SK-N-MC (cell line): Measurements from ENCODE around the gene POU6F2.

ENCODE experiments used
- DNase-seq: peaks from one replicate; pipeline ENCODE4 v3.0.0-alpha.2; 2011; ENCODE audit warnings: low read depth, low spot score
- H3K27ac ChIP-seq: fragments of 200-600 bp; sonication (generic); 2 replicates; pipeline ENCODE4 v1.5.1; 2016; ENCODE audit warnings: mixed run types
- H3K36me3 ChIP-seq: fragments of 200-600 bp; sonication (generic); 2 replicates; pipeline ENCODE4 v1.6.1; 2017; ENCODE audit warnings: antibody characterized with exemption, low read length, mixed read lengths; ENCODE audit not compliant: insufficient read depth
- H3K4me3 ChIP-seq: fragments of 200-600 bp; sonication (generic); 2 replicates; pipeline ENCODE4 v1.5.1; 2016
- H3K9ac ChIP-seq: fragments of 200-600 bp; sonication (generic); 2 replicates; pipeline ENCODE4 v1.8.0; 2017; ENCODE audit warnings: mixed run types, mixed read lengths; ENCODE audit not compliant: insufficient read length
- H3K9me3 ChIP-seq: fragments of 200-600 bp; sonication (generic); 2 replicates; pipeline ENCODE4 v1.6.1; 2017; ENCODE audit warnings: low read depth, mild to moderate bottlenecking, antibody characterized with exemption, low read length, moderate library complexity, mixed read lengths
- EZH2 ChIP-seq: fragments of 200-600 bp; sonication (generic); IDR thresholded peaks from one replicate; pipeline ENCODE4 v1.6.1; 2017; ENCODE audit warnings: antibody characterized with exemption
- FOXP2 ChIP-seq: optimal IDR thresholded peaks from 2 replicates; pipeline ENCODE3; 2011; ENCODE audit warnings: mild to moderate bottlenecking, moderate library complexity; ENCODE audit not compliant: insufficient read depth; ENCODE audit errors: extremely low read length, control extremely low read depth
- POLR2AphosphoS5 ChIP-seq: IDR thresholded peaks from 2 replicates; pipeline ENCODE4 v1.6.1; 2012; ENCODE audit warnings: mild to moderate bottlenecking, low read depth, low read length, borderline replicate concordance

The POU6F2 gene

GRCh38 chr7:39415091-39415787, 437.5 kb downstream of the POU6F2 start:
- Histone ChIP-seq H3K4me3 (no peak overlapping the region), H3K36me3 (no peaks in the 10 kb centered on the region), H3K27ac (no peak overlapping the region), H3K9ac (no peak overlapping the region), H3K9me3 (no peaks in the 10 kb centered on the region)
- no peak for TF ChIP-seq FOXP2
- no peak for DNase-seq

GRCh38 chr7:39416866-39417265, 439.2 kb downstream of the POU6F2 start:
- Histone ChIP-seq H3K9me3 (no peaks in the 10 kb centered on the region), H3K4me3 (no peak overlapping the region), H3K9ac (no peak overlapping the region), H3K27ac (no peak overlapping the region), H3K36me3 (no peaks in the 10 kb centered on the region)
- TF ChIP-seq POLR2AphosphoS5 (no peak), FOXP2 (no peak), EZH2 (no peak)
- DNase-seq: no peak

GRCh38 chr7:39417642-39418041, 439.9 kb downstream of the POU6F2 start:
- no peak overlapping the region for H3K27ac ChIP-seq
- DNase-seq: no peak
- TF ChIP-seq POLR2AphosphoS5: no peak
- no peak for TF ChIP-seq EZH2
- no peak for TF ChIP-seq FOXP2
- H3K9ac ChIP-seq: no peak overlapping the region
- H3K36me3 ChIP-seq: no peaks in the 10 kb centered on the region
- H3K9me3 ChIP-seq: no peaks in the 10 kb centered on the region
- no peak overlapping the region for H3K4me3 ChIP-seq

GRCh38 chr7:39421251-39421650, 443.5 kb downstream of the POU6F2 start:
- no peaks in the 10 kb centered on the region for H3K36me3 ChIP-seq
- no peak overlapping the region for H3K9ac ChIP-seq
- TF ChIP-seq FOXP2: no peak
- TF ChIP-seq POLR2AphosphoS5: no peak
- no peak for TF ChIP-seq EZH2
- no peak for DNase-seq
- no peak overlapping the region for H3K27ac ChIP-seq
- no peaks in the 10 kb centered on the region for H3K9me3 ChIP-seq
- H3K4me3 ChIP-seq: no peak overlapping the region

- no peak overlapping the region for H3K4me3 ChIP-seq
- no peak for TF ChIP-seq EZH2
- no peak for TF ChIP-seq POLR2AphosphoS5
- no peak for TF ChIP-seq FOXP2
- no peak for DNase-seq
- no peak overlapping the region for H3K27ac ChIP-seq
- H3K9ac ChIP-seq: no peak overlapping the region
- no peaks in the 10 kb centered on the region for H3K9me3 ChIP-seq
- H3K36me3 ChIP-seq: no peaks in the 10 kb centered on the region
These were observed 444.0 kb downstream of the POU6F2 start for GRCh38 chr7:39421661-39422060.

GRCh38 chr7:39428221-39428620, 450.5 kb downstream of the POU6F2 start:
- Histone ChIP-seq H3K27ac (no peak overlapping the region), H3K36me3 (no peaks in the 10 kb centered on the region), H3K9me3 (no peaks in the 10 kb centered on the region), H3K9ac (no peak overlapping the region), H3K4me3 (no peak overlapping the region)
- no peak for DNase-seq
- no peak for TF ChIP-seq POLR2AphosphoS5
- no peak for TF ChIP-seq EZH2
- TF ChIP-seq FOXP2: no peak

- TF ChIP-seq POLR2AphosphoS5 (no peak), FOXP2 (no peak), EZH2 (no peak)
- no peak for DNase-seq
- Histone ChIP-seq H3K36me3 (no peaks in the 10 kb centered on the region), H3K9ac (no peak overlapping the region), H3K27ac (no peak overlapping the region), H3K9me3 (no peaks in the 10 kb centered on the region), H3K4me3 (no peak overlapping the region)
These were observed 451.7 kb downstream of the POU6F2 start for GRCh38 chr7:39429421-39429820.

- Histone ChIP-seq H3K27ac (no peak overlapping the region), H3K36me3 (no peaks in the 10 kb centered on the region), H3K9ac (no peak overlapping the region), H3K4me3 (no peak overlapping the region), H3K9me3 (no peaks in the 10 kb centered on the region)
- DNase-seq: no peak
- TF ChIP-seq EZH2 (no peak), POLR2AphosphoS5 (no peak), FOXP2 (no peak)
These were observed 452.7 kb downstream of the POU6F2 start for GRCh38 chr7:39430441-39430840.

- DNase-seq: no peak
- Histone ChIP-seq H3K36me3 (no peaks in the 10 kb centered on the region), H3K9ac (no peak overlapping the region), H3K27ac (no peak overlapping the region), H3K4me3 (no peak overlapping the region), H3K9me3 (no peaks in the 10 kb centered on the region)
- TF ChIP-seq POLR2AphosphoS5: no peak
- no peak for TF ChIP-seq FOXP2
- no peak for TF ChIP-seq EZH2
These were observed 453.4 kb downstream of the POU6F2 start for GRCh38 chr7:39430909-39431641.
